Progenitor cell of endocrine pancreas (in vitro differentiated cells): ENCODE results near the gene PPARG. TPM values are rescaled to one million over a fixed set of nuclear protein-coding genes. Genes with fewer than 3 reads are reported as not detected.

ENCODE experiments used
- DNase-seq: peaks from one replicate; pipeline ENCODE4 v3.0.0; 2021; ENCODE audit warnings: low spot score; ENCODE audit not compliant: unreplicated experiment
- H3K27ac Mint-ChIP-seq: 2 replicates; pipeline ENCODE4 v1.8.0; 2021; ENCODE audit warnings: mild to moderate bottlenecking, moderate library complexity, mixed read lengths
- H3K27me3 Mint-ChIP-seq: 2 replicates; pipeline ENCODE4 v1.8.0; 2021; ENCODE audit warnings: mixed read lengths
- H3K36me3 Mint-ChIP-seq: 2 replicates; pipeline ENCODE4 v1.8.0; 2022; ENCODE audit warnings: mixed read lengths; ENCODE audit not compliant: insufficient read depth
- H3K4me1 Mint-ChIP-seq: 2 replicates; pipeline ENCODE4 v1.8.0; 2021; ENCODE audit warnings: low read depth, mixed read lengths
- H3K4me3 Mint-ChIP-seq: 2 replicates; pipeline ENCODE4 v1.8.0; 2021; ENCODE audit warnings: low read depth, mild to moderate bottlenecking, moderate library complexity, mixed read lengths
- H3K9me3 Mint-ChIP-seq: 2 replicates; pipeline ENCODE4 v1.8.0; 2021; ENCODE audit warnings: low read depth, mixed read lengths
- total RNA-seq: library from RNA; stranded (reverse); gene quantifications from 2 replicates; pipeline ENCODE4 v1.2.1, GENCODE V29; 2021
- TF ChIP-seq, protein P1 (sequence below): fragments of 200-600 bp; sonication (generic); IDR thresholded peaks from one replicate; pipeline ENCODE4 v1.5.0; 2021; ENCODE audit warnings: antibody characterized with exemption, mild to moderate bottlenecking; ENCODE audit not compliant: unreplicated experiment

The PPARG gene
- total RNA-seq, 1 donor from 2014 or later = 17.1 TPM

DNA sequence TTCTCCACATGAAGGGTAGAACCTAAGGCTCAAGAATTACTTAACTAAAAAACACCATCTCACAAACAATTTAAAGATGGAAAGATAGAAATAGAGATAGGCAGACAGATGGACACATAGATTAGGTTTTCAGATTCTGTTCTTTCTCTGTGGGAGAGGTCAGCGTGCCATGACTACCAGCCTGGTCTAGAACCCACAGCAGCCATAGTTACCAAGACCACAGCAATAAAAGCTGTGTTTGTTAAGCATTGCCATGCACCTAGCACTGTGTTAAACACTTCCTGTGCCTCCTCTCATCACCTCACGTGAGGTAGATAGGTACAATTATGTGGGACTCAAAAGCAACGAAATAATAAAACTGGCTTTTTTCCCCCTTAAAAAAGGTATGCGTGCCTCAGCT is 112.3 kb downstream of the PPARG start:
- TF ChIP-seq, protein P1, sequence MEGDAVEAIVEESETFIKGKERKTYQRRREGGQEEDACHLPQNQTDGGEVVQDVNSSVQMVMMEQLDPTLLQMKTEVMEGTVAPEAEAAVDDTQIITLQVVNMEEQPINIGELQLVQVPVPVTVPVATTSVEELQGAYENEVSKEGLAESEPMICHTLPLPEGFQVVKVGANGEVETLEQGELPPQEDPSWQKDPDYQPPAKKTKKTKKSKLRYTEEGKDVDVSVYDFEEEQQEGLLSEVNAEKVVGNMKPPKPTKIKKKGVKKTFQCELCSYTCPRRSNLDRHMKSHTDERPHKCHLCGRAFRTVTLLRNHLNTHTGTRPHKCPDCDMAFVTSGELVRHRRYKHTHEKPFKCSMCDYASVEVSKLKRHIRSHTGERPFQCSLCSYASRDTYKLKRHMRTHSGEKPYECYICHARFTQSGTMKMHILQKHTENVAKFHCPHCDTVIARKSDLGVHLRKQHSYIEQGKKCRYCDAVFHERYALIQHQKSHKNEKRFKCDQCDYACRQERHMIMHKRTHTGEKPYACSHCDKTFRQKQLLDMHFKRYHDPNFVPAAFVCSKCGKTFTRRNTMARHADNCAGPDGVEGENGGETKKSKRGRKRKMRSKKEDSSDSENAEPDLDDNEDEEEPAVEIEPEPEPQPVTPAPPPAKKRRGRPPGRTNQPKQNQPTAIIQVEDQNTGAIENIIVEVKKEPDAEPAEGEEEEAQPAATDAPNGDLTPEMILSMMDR = no peak
- H3K4me1 Mint-ChIP-seq = peaks cover 8% of the 10 kb centered on the region
- H3K27ac Mint-ChIP-seq = no peak overlapping the region
- H3K9me3 Mint-ChIP-seq = peaks cover 7% of the 10 kb centered on the region
- no peaks in the 10 kb centered on the region for H3K27me3 Mint-ChIP-seq
- H3K4me3 Mint-ChIP-seq = no peak overlapping the region
- no peak for DNase-seq
- H3K36me3 Mint-ChIP-seq = peaks cover 8% of the 10 kb centered on the region

- TF ChIP-seq, protein P1 = no peak
- Mint-ChIP-seq H3K4me1 (peaks cover 24% of the 10 kb centered on the region), H3K4me3 (no peak overlapping the region), H3K9me3 (peaks cover 7% of the 10 kb centered on the region), H3K36me3 (peaks cover 9% of the 10 kb centered on the region), H3K27me3 (no peaks in the 10 kb centered on the region), H3K27ac (peak overlapping the region; percentile 78)
- no peak for DNase-seq
Observed at GRCh38 chr3:12405432-12406272, 116.8 kb downstream of the PPARG start.

- Mint-ChIP-seq H3K9me3 (peaks cover 7% of the 10 kb centered on the region), H3K27me3 (no peaks in the 10 kb centered on the region), H3K4me3 (no peak overlapping the region), H3K27ac (peak overlapping the region; percentile 23), H3K36me3 (peaks cover 9% of the 10 kb centered on the region), H3K4me1 (peaks cover 28% of the 10 kb centered on the region)
- TF ChIP-seq, protein P1 = no peak
- no peak for DNase-seq
Observed at GRCh38 chr3:12408984-12409683, 120.3 kb downstream of the PPARG start.

DNA sequence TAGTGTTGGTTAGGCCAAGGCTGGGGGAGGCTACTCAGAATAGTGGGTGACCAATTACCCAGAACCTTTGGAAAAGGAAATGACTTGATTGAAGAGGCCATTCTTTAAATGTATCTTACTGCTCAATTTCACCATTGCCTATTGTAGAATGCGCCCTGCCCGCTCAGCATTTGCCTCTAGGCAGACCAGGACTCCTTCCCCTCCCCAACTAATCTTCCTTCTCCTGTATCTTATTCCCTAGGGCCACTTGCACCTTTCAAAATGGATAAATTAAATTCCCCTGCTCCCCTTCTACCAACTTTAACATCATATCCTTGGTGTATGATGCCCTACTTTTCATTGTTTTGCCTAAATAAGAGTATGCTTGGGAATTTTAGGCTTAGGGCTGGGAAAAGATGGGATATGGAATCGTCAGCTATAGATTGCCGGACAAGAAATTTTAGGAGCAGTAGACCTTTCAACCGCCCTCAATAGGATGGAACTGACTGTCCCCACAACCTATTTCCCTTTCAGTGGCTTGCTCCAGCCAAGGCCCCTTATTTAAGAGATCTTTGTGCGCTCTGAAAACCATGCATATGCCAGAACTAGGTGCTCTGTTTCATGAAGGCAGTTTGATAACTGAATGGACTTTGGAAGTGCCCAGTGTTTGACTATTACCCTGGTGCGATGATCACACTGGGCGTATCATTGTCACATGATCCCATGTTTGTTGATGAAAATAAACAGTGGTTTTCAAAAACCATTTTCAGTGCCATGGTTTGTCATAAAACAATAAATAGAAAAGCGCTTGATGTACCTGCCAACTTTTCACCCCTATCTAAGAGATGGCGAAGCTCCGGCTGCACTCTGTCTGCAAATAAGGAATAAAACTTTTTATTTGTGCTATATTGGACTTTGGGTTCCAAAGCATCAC is 121.1 kb downstream of the PPARG start:
- H3K9me3 Mint-ChIP-seq = peaks cover 7% of the 10 kb centered on the region
- H3K4me1 Mint-ChIP-seq = peaks cover 28% of the 10 kb centered on the region
- TF ChIP-seq, protein P1 = no peak
- H3K27me3 Mint-ChIP-seq = no peaks in the 10 kb centered on the region
- H3K27ac Mint-ChIP-seq = no peak overlapping the region
- no peak for DNase-seq
- H3K36me3 Mint-ChIP-seq = peaks cover 9% of the 10 kb centered on the region
- H3K4me3 Mint-ChIP-seq = no peak overlapping the region
